ENCODE data around the gene ASH1L.

DNA sequence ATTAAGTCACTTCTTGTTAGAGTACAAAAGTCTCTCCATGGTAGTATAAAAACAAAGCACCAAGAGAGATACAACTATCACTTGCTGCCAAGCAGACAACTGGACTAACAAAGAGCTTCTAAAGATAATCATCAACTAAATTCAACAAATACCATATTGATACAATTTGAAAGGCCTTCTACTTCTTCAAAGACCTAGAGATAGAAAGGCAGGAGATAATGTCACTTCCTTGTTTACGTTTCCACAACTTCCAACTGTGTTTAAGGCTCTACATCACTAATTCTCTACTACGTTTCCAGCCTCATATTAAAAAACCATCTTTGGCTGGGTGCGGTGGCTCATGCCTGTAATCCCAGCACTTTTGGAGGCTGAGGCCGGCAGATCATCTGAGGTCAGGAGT, 104.5 kb downstream of the ASH1L start:
- TF ChIP-seq, protein P1, sequence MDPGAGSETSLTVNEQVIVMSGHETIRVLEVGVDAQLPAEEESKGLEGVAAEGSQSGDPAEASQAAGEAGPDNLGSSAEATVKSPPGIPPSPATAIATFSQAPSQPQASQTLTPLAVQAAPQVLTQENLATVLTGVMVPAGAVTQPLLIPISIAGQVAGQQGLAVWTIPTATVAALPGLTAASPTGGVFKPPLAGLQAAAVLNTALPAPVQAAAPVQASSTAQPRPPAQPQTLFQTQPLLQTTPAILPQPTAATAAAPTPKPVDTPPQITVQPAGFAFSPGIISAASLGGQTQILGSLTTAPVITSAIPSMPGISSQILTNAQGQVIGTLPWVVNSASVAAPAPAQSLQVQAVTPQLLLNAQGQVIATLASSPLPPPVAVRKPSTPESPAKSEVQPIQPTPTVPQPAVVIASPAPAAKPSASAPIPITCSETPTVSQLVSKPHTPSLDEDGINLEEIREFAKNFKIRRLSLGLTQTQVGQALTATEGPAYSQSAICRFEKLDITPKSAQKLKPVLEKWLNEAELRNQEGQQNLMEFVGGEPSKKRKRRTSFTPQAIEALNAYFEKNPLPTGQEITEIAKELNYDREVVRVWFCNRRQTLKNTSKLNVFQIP (CRISPR knock-in tag; IDR thresholded peaks at IDR 0.05; ENCODE audit: borderline replicate concordance, low read depth): no peak
- TF ChIP-seq GLIS3 (CRISPR knock-in tag; IDR thresholded peaks at IDR 0.05) (no peak), ZNF8 (CRISPR knock-in tag; IDR thresholded peaks at IDR 0.05) (no peak), CSDC2 (CRISPR knock-in tag; IDR thresholded peaks at IDR 0.05) (no peak), ZNF565 (CRISPR knock-in tag; conservative IDR thresholded peaks at IDR 0.05; ENCODE audit: low read depth) (no peak), ZNF70 (CRISPR knock-in tag; IDR thresholded peaks at IDR 0.05) (no peak), ZFP30 (CRISPR knock-in tag; IDR thresholded peaks at IDR 0.05) (no peak), CREB5 (CRISPR knock-in tag; IDR thresholded peaks at IDR 0.05; ENCODE audit: low read depth) (no peak), ISL1 (CRISPR knock-in tag; IDR thresholded peaks at IDR 0.05) (no peak), TCF4 (CRISPR knock-in tag; IDR thresholded peaks at IDR 0.05; ENCODE audit: borderline replicate concordance) (no peak), PPARA (CRISPR knock-in tag; IDR thresholded peaks at IDR 0.05; ENCODE audit: borderline replicate concordance) (no peak)
- TF ChIP-seq, protein P2, sequence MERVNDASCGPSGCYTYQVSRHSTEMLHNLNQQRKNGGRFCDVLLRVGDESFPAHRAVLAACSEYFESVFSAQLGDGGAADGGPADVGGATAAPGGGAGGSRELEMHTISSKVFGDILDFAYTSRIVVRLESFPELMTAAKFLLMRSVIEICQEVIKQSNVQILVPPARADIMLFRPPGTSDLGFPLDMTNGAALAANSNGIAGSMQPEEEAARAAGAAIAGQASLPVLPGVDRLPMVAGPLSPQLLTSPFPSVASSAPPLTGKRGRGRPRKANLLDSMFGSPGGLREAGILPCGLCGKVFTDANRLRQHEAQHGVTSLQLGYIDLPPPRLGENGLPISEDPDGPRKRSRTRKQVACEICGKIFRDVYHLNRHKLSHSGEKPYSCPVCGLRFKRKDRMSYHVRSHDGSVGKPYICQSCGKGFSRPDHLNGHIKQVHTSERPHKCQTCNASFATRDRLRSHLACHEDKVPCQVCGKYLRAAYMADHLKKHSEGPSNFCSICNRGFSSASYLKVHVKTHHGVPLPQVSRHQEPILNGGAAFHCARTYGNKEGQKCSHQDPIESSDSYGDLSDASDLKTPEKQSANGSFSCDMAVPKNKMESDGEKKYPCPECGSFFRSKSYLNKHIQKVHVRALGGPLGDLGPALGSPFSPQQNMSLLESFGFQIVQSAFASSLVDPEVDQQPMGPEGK (CRISPR knock-in tag; IDR thresholded peaks at IDR 0.05; ENCODE audit: borderline replicate concordance): no peak

All from SK-N-SH treated with all-trans-retinoic acid at 6 μM for 48 hours (cell line).